Activated CD8-positive, alpha-beta T cell treated with anti-CD3 and anti-CD28 coated beads for 36 hours (primary cell): Measurements from ENCODE around the gene IL1A. TPM values are rescaled to one million over a fixed set of nuclear protein-coding genes. Genes with fewer than 3 reads are reported as not detected.

Source experiments
- ATAC-seq: fragments of 200-7000 bp; cut with Tn5 transposase; one replicate; pipeline ENCODE4 v1.10.0; 2021; ENCODE audit warnings: mild to moderate bottlenecking, moderate library complexity
- CTCF ChIA-PET: fragments of 350-600 bp; sonication (Branson Sonifier 250); formaldehyde crosslinking; loops from one replicate; lab custom pipeline; 2021; ENCODE audit warnings: antibody characterized with exemption; lab: Charles Lee
- POLR2A ChIA-PET: fragments of 350-600 bp; sonication (Branson Sonifier 250); formaldehyde crosslinking; loops from one replicate; lab custom pipeline; 2021; ENCODE audit warnings: antibody characterized with exemption; lab: Charles Lee
- DNase-seq: peaks from one replicate; pipeline ENCODE4 v3.0.0-alpha.2; 2020
- H3K27ac Mint-ChIP-seq: one replicate; pipeline ENCODE4 v1.8.0; 2021; ENCODE audit warnings: mild to moderate bottlenecking, mixed read lengths
- H3K27me3 Mint-ChIP-seq: one replicate; pipeline ENCODE4 v1.8.0; 2021; ENCODE audit warnings: mixed read lengths
- H3K36me3 Mint-ChIP-seq: one replicate; pipeline ENCODE4 v1.8.0; 2021; ENCODE audit warnings: low read depth, mixed read lengths
- H3K4me1 Mint-ChIP-seq: one replicate; pipeline ENCODE4 v1.8.0; 2021; ENCODE audit warnings: low read depth, mixed read lengths
- H3K4me3 Mint-ChIP-seq: one replicate; pipeline ENCODE4 v1.8.0; 2021; ENCODE audit warnings: mild to moderate bottlenecking, moderate library complexity, mixed read lengths
- H3K9me3 Mint-ChIP-seq: one replicate; pipeline ENCODE4 v1.8.0; 2021; ENCODE audit warnings: mixed read lengths
- intact Hi-C: fragments of 100-400 bp; cut with micrococcal nuclease; formaldehyde crosslinking; loops from one replicate; pipeline ENCODE4 v1.10.0; 2022
- total RNA-seq, 2 experiments: library from RNA; stranded (reverse); gene quantifications; one replicate each; pipeline ENCODE4 v1.2.3, GENCODE V29; 2021
- TF ChIP-seq, protein P1 (sequence below): fragments of 200-600 bp; IDR thresholded peaks from one replicate; pipeline ENCODE4 v1.8.0; 2022; ENCODE audit warnings: antibody characterized with exemption, mild to moderate bottlenecking

The IL1A gene
- total RNA-seq, 2 experiments from 2014 or later: 0.69 to 0.99 TPM

DNA sequence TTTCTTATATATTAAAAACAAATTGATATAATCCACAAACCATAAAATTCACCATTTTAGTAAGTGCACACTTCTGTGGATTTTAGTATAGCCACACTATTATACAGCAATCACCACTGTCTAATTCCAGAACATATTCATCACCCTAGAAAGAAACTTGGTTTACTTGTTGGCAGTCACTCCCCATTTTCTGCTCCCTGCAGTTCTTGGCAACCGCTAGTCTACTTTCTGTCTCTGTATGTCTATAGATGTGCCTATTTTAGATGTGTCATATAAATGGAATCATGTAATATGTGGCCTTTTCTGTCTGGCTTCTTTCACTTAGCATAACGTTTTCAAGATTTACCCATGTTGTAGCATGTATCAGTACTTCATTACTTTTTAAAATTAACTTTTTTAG lies 25.6 kb downstream of the IL1A start:
- intact Hi-C loops: no loop called here
- Mint-ChIP-seq H3K4me1 (peaks cover 7% of the 10 kb centered on the region), H3K36me3 (peaks cover 50% of the 10 kb centered on the region), H3K27ac (no peak overlapping the region), H3K27me3 (no peaks in the 10 kb centered on the region), H3K9me3 (no peaks in the 10 kb centered on the region), H3K4me3 (no peak overlapping the region)
- DNase-seq: no peak
- ChIA-PET CTCF (interaction anchor here (2.6 kb wide), 1 partner anchor 9 kb away, joined by 12 read pairs; no protein-coding TSS in a partner anchor), POLR2A (no interaction called here)
- TF ChIP-seq, protein P1, sequence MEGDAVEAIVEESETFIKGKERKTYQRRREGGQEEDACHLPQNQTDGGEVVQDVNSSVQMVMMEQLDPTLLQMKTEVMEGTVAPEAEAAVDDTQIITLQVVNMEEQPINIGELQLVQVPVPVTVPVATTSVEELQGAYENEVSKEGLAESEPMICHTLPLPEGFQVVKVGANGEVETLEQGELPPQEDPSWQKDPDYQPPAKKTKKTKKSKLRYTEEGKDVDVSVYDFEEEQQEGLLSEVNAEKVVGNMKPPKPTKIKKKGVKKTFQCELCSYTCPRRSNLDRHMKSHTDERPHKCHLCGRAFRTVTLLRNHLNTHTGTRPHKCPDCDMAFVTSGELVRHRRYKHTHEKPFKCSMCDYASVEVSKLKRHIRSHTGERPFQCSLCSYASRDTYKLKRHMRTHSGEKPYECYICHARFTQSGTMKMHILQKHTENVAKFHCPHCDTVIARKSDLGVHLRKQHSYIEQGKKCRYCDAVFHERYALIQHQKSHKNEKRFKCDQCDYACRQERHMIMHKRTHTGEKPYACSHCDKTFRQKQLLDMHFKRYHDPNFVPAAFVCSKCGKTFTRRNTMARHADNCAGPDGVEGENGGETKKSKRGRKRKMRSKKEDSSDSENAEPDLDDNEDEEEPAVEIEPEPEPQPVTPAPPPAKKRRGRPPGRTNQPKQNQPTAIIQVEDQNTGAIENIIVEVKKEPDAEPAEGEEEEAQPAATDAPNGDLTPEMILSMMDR: no peak
- no peak for ATAC-seq

- Mint-ChIP-seq H3K9me3 (no peaks in the 10 kb centered on the region), H3K4me1 (peaks cover 4% of the 10 kb centered on the region), H3K27me3 (no peaks in the 10 kb centered on the region), H3K36me3 (peaks cover 51% of the 10 kb centered on the region), H3K4me3 (no peak overlapping the region), H3K27ac (no peak overlapping the region)
- TF ChIP-seq, protein P1: no peak
- intact Hi-C loops: no loop called here
- DNase-seq: no peak
- CTCF ChIA-PET: no interaction called here
- POLR2A ChIA-PET: no interaction called here
- no peak for ATAC-seq
These were observed 27.0 kb downstream of the IL1A start for GRCh38 chr2:112757265-112757664.

DNA sequence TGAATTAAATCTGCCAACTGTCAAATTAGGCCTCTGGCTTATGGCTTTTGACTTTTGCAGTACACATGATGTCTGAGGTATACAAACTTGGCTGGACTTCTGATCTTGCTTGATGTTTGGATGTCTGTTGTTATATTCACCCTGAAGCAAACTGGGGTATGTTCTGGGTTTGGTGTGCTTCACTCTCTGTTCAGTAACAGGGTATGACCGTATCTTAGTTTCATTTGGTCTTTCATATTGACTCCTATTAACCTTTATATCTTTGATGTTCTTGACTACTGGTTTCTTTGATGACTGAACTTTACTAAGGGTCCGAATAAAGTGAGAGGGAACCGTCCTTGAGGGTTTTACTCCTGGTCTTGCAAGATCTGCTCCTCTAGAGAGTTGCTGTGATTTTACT lies 28.1 kb downstream of the IL1A start:
- H3K4me3 Mint-ChIP-seq: no peak overlapping the region
- peaks cover 4% of the 10 kb centered on the region for H3K4me1 Mint-ChIP-seq
- no peak for DNase-seq
- intact Hi-C loops: no loop called here
- TF ChIP-seq, protein P1: no peak
- peaks cover 53% of the 10 kb centered on the region for H3K36me3 Mint-ChIP-seq
- ChIA-PET CTCF (interaction anchor here (1.5 to 9.1 kb wide), 3 partner anchors 129 to 203 kb away, joined by 5 to 159 read pairs (median 10); no protein-coding TSS in a partner anchor), POLR2A (interaction anchor here (0.6 kb wide), 1 partner anchor 130 kb away, joined by 3 read pairs; no protein-coding TSS in a partner anchor)
- H3K27ac Mint-ChIP-seq: no peak overlapping the region
- no peak for ATAC-seq
- no peaks in the 10 kb centered on the region for H3K9me3 Mint-ChIP-seq
- no peaks in the 10 kb centered on the region for H3K27me3 Mint-ChIP-seq

- Mint-ChIP-seq H3K27me3 (no peaks in the 10 kb centered on the region), H3K4me1 (peaks cover 5% of the 10 kb centered on the region), H3K36me3 (peaks cover 56% of the 10 kb centered on the region), H3K4me3 (no peak overlapping the region), H3K27ac (no peak overlapping the region), H3K9me3 (no peaks in the 10 kb centered on the region)
- ATAC-seq (no peak), DNase-seq (no peak)
- ChIA-PET POLR2A (interaction anchor here (0.6 to 1.0 kb wide), 2 partner anchors 18 to 130 kb away, joined by 3 read pairs; no protein-coding TSS in a partner anchor), CTCF (interaction anchor here (1.5 to 9.1 kb wide), 4 partner anchors 25 to 204 kb away, joined by 4 to 159 read pairs (median 8); no protein-coding TSS in a partner anchor)
- intact Hi-C loops: no loop called here
- TF ChIP-seq, protein P1: no peak
These were observed 28.8 kb downstream of the IL1A start for GRCh38 chr2:112755444-112755843.

DNA sequence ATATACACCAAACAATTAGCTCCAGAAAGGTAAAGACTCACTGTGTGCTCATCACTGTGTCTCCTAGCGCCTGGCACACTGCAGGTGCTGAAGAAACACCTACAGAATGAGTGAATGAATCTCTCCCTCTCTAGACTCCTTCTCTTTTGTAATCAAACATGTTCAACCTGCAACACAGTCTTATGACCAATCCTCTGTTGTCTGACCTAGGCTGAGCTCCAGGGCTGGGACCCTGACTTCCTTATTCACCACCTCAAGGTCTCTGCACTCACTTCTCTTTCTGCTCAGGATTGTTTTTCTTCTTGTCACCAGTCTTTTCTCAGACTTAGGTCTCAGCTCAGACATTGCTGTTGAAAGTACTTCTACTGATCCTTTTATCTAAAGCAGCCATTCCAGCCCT lies 29.7 kb downstream of the IL1A start:
- peaks cover 60% of the 10 kb centered on the region for H3K36me3 Mint-ChIP-seq
- peaks cover 14% of the 10 kb centered on the region for H3K4me1 Mint-ChIP-seq
- intact Hi-C loops: no loop called here
- ChIA-PET POLR2A (interaction anchor here (1.0 to 2.6 kb wide), 3 partner anchors 9 to 18 kb away, joined by 3 to 9 read pairs (median 3); no protein-coding TSS in a partner anchor), CTCF (interaction anchor here (0.8 to 9.1 kb wide), 5 partner anchors 26 to 205 kb away, joined by 3 to 159 read pairs (median 5); no protein-coding TSS in a partner anchor)
- DNase-seq (no peak), ATAC-seq (no peak)
- H3K4me3 Mint-ChIP-seq: no peak overlapping the region
- H3K27ac Mint-ChIP-seq: no peak overlapping the region
- H3K27me3 Mint-ChIP-seq: no peaks in the 10 kb centered on the region
- H3K9me3 Mint-ChIP-seq: no peaks in the 10 kb centered on the region
- TF ChIP-seq, protein P1: no peak
